HEK293 (cell line): Measurements from ENCODE around the gene CCSER1.

Experiments
- KLF8 ChIP-seq: fragments of 450-650 bp; formaldehyde crosslinking; IDR thresholded peaks from 2 replicates; pipeline ENCODE4 v1.5.1; 2016; ENCODE audit warnings: missing biosample characterization, missing genetic modification characterization
- SP2 ChIP-seq: fragments of 450-650 bp; formaldehyde crosslinking; IDR thresholded peaks from 2 replicates; pipeline ENCODE4 v1.5.1; 2016; ENCODE audit warnings: missing biosample characterization, missing genetic modification characterization
- WT1 ChIP-seq: fragments of 450-650 bp; formaldehyde crosslinking; IDR thresholded peaks from 2 replicates; pipeline ENCODE4 v1.5.1; 2016; ENCODE audit warnings: missing biosample characterization, missing genetic modification characterization
- ZBTB8A ChIP-seq: fragments of 450-650 bp; formaldehyde crosslinking; IDR thresholded peaks from 2 replicates; pipeline ENCODE4 v1.5.1; 2016; ENCODE audit warnings: missing biosample characterization, missing genetic modification characterization
- ZNF341 ChIP-seq: fragments of 450-650 bp; formaldehyde crosslinking; IDR thresholded peaks from 2 replicates; pipeline ENCODE4; 2016; ENCODE audit warnings: low read depth, missing biosample characterization, missing genetic modification characterization
- ZNF624 ChIP-seq: fragments of 450-650 bp; formaldehyde crosslinking; IDR thresholded peaks from 2 replicates; pipeline ENCODE4 v1.5.1; 2017; ENCODE audit warnings: missing biosample characterization, missing genetic modification characterization
- TF ChIP-seq, protein P1 (sequence below): fragments of 450-650 bp; formaldehyde crosslinking; IDR thresholded peaks from 2 replicates; pipeline ENCODE4 v1.5.1; 2017; ENCODE audit warnings: missing biosample characterization, missing genetic modification characterization
- TF ChIP-seq, protein P2 (sequence below): fragments of 450-650 bp; formaldehyde crosslinking; IDR thresholded peaks from 2 replicates; pipeline ENCODE4 v1.5.1; 2016; ENCODE audit warnings: missing biosample characterization, missing genetic modification characterization
- TF ChIP-seq, protein P3 (sequence below): fragments of 450-650 bp; formaldehyde crosslinking; IDR thresholded peaks from 2 replicates; pipeline ENCODE4 v1.5.1; 2016; ENCODE audit warnings: missing biosample characterization, missing genetic modification characterization
- TF ChIP-seq, protein P4 (sequence below): fragments of 450-650 bp; formaldehyde crosslinking; IDR thresholded peaks from 2 replicates; pipeline ENCODE4 v1.5.1; 2016; ENCODE audit warnings: missing biosample characterization, missing genetic modification characterization, low read depth
- TF ChIP-seq, protein P5 (sequence below): IDR thresholded peaks from 2 replicates; pipeline ENCODE4 v1.6.1; 2011; ENCODE audit warnings: mild to moderate bottlenecking, low read depth, low read length, borderline replicate concordance

DNA sequence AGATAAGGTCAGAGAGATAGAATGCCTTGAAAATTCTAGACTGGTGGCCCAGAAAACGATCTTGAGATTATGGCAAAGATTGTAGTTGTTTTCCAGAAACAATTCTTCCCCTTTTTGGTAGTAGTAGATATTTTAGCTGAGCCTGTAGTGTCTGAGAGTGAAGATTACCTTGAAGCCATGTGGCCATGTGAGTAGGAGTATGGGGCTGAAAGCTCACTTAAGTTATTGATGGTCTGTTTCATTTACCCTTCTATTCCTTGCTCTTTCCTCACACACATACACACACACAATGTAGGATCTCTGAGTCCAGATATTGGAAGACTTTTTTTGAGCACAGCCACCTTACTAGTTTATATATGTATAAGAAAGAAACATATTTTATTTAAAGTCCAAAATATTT lies 1234.9 kb downstream of the CCSER1 start:
- TF ChIP-seq ZNF624 (tag by site-specific recombination) (no peak), ZBTB8A (tag by site-specific recombination) (no peak), SP2 (tag by site-specific recombination) (no peak), ZNF341 (tag by site-specific recombination) (no peak), KLF8 (tag by site-specific recombination) (no peak), WT1 (no peak)
- TF ChIP-seq, protein P1, sequence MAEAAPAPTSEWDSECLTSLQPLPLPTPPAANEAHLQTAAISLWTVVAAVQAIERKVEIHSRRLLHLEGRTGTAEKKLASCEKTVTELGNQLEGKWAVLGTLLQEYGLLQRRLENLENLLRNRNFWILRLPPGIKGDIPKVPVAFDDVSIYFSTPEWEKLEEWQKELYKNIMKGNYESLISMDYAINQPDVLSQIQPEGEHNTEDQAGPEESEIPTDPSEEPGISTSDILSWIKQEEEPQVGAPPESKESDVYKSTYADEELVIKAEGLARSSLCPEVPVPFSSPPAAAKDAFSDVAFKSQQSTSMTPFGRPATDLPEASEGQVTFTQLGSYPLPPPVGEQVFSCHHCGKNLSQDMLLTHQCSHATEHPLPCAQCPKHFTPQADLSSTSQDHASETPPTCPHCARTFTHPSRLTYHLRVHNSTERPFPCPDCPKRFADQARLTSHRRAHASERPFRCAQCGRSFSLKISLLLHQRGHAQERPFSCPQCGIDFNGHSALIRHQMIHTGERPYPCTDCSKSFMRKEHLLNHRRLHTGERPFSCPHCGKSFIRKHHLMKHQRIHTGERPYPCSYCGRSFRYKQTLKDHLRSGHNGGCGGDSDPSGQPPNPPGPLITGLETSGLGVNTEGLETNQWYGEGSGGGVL (tag by site-specific recombination), result no peak
- TF ChIP-seq, protein P2, sequence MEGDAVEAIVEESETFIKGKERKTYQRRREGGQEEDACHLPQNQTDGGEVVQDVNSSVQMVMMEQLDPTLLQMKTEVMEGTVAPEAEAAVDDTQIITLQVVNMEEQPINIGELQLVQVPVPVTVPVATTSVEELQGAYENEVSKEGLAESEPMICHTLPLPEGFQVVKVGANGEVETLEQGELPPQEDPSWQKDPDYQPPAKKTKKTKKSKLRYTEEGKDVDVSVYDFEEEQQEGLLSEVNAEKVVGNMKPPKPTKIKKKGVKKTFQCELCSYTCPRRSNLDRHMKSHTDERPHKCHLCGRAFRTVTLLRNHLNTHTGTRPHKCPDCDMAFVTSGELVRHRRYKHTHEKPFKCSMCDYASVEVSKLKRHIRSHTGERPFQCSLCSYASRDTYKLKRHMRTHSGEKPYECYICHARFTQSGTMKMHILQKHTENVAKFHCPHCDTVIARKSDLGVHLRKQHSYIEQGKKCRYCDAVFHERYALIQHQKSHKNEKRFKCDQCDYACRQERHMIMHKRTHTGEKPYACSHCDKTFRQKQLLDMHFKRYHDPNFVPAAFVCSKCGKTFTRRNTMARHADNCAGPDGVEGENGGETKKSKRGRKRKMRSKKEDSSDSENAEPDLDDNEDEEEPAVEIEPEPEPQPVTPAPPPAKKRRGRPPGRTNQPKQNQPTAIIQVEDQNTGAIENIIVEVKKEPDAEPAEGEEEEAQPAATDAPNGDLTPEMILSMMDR (tag by site-specific recombination), result no peak
- TF ChIP-seq, protein P3, sequence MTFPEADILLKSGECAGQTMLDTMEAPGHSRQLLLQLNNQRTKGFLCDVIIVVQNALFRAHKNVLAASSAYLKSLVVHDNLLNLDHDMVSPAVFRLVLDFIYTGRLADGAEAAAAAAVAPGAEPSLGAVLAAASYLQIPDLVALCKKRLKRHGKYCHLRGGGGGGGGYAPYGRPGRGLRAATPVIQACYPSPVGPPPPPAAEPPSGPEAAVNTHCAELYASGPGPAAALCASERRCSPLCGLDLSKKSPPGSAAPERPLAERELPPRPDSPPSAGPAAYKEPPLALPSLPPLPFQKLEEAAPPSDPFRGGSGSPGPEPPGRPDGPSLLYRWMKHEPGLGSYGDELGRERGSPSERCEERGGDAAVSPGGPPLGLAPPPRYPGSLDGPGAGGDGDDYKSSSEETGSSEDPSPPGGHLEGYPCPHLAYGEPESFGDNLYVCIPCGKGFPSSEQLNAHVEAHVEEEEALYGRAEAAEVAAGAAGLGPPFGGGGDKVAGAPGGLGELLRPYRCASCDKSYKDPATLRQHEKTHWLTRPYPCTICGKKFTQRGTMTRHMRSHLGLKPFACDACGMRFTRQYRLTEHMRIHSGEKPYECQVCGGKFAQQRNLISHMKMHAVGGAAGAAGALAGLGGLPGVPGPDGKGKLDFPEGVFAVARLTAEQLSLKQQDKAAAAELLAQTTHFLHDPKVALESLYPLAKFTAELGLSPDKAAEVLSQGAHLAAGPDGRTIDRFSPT (tag by site-specific recombination), result no peak
- TF ChIP-seq, protein P4, sequence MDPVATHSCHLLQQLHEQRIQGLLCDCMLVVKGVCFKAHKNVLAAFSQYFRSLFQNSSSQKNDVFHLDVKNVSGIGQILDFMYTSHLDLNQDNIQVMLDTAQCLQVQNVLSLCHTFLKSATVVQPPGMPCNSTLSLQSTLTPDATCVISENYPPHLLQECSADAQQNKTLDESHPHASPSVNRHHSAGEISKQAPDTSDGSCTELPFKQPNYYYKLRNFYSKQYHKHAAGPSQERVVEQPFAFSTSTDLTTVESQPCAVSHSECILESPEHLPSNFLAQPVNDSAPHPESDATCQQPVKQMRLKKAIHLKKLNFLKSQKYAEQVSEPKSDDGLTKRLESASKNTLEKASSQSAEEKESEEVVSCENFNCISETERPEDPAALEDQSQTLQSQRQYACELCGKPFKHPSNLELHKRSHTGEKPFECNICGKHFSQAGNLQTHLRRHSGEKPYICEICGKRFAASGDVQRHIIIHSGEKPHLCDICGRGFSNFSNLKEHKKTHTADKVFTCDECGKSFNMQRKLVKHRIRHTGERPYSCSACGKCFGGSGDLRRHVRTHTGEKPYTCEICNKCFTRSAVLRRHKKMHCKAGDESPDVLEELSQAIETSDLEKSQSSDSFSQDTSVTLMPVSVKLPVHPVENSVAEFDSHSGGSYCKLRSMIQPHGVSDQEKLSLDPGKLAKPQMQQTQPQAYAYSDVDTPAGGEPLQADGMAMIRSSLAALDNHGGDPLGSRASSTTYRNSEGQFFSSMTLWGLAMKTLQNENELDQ (tag by site-specific recombination), result no peak
- TF ChIP-seq, protein P5, sequence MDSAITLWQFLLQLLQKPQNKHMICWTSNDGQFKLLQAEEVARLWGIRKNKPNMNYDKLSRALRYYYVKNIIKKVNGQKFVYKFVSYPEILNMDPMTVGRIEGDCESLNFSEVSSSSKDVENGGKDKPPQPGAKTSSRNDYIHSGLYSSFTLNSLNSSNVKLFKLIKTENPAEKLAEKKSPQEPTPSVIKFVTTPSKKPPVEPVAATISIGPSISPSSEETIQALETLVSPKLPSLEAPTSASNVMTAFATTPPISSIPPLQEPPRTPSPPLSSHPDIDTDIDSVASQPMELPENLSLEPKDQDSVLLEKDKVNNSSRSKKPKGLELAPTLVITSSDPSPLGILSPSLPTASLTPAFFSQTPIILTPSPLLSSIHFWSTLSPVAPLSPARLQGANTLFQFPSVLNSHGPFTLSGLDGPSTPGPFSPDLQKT, result no peak
